ENCODE measurements around the gene MTFR2.
A peak's percentile ranks its signal among the peaks of the same experiment; 100 is the strongest.

MTFR2 gene

DNA sequence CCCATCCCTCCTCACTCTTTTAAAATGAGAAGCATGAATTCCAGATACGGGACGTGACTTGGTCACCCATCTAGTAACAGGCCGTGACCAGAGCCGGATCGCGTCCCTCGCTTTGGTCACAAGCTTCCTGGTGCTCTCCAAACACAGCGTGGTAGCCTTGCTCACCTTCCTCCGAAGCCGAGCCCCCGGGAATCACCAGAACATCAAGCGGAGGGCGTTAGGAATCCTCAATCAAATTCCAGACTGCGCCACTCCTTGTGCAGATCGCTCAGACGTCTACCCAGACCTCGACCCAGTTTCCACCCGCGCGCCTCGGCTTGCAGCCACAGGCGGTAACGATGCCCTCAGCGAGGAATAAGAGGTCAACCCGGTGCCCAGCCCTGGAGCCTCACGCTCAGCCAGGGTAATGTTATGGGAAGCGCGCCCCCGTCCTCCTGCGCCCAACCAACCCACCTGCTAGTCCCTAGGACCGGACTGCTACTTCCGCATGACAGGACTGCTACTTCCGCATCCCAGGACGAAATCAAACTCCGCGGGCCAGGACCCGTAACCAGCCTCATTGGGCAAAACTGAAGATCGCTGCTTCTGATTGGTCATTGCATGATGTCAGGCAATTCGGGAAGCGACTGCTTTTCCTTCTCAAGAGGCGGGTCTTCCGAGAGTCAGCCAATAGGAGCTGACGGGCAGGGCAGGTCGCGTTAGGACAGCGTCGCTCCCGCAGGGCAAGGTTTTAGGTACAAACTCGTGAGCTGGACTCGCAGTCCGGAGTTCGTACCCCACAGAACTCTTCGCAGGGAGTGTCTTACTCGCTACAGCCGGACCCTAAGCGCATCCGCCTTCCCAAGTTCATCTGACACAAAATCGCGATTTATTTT lies at the start of gene MTFR2:
Gene MTFR2, minus strand, starts transcription at position 501 of the 875 bp plus-strand sequence. CDS start 1,212 bp downstream, outside the sequence.
- in situ Hi-C loops (cut with HindIII; ENCODE audit: low pct_ligation_motif_present, low pct_unique_long_range_greater_than_20kb, low sequenced_read_pairs): no loop called here
- peak; percentile 99 for DNase-seq

DNA sequence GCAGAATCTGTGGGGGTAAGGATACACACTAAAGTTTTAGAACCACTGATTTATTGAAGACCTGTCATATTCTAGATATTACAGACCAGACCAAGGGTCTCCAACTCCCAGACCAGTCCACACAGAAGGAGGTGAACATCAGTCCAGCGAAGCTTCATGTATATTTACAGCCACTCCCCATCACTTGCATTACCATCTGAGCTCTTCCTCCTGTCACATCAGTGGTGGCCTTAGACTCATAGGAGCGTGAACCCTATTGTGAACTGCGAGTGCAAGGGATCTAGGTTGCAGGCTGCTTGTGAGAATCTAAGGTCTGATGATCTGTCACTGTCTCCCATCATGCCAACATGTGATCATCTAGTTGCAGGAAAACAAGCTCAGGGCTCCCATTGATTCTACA lies 44.5 kb upstream of the MTFR2 start:
- in situ Hi-C loops (cut with HindIII; ENCODE audit: low pct_ligation_motif_present, low pct_unique_long_range_greater_than_20kb, low sequenced_read_pairs): no loop called here
- no peak for DNase-seq

DNA sequence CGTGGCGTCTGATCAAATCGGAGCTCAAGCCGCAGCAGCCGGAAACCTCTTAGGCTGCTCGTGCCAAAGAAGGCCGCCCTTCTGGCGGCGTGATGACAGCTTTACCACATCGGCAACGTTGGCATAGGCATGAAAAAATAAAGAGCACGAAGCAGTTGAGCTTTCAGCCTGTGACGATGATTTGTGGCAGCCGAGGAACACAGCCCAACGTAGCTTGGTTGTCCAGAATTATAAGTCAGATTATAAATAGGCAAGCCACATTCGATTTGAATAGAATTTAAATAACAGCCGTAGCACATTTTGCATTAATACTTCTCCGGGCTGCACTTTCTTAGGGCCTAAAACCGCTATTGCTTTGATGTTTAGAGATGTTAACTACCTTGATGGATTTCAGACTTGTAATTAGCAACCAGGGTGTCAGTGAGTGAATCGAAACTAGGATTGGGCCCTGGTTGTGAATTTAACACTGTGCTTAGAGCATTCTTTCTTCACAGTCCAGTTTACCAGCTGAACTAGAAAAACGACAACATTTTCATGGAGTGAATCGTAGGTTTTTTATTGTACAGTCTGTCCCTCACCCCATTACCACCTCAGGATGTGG lies 40.4 kb upstream of the MTFR2 start:
- in situ Hi-C loops (cut with HindIII; ENCODE audit: low pct_ligation_motif_present, low pct_unique_long_range_greater_than_20kb, low sequenced_read_pairs): no loop called here
- peak; percentile 86 for DNase-seq

DNA sequence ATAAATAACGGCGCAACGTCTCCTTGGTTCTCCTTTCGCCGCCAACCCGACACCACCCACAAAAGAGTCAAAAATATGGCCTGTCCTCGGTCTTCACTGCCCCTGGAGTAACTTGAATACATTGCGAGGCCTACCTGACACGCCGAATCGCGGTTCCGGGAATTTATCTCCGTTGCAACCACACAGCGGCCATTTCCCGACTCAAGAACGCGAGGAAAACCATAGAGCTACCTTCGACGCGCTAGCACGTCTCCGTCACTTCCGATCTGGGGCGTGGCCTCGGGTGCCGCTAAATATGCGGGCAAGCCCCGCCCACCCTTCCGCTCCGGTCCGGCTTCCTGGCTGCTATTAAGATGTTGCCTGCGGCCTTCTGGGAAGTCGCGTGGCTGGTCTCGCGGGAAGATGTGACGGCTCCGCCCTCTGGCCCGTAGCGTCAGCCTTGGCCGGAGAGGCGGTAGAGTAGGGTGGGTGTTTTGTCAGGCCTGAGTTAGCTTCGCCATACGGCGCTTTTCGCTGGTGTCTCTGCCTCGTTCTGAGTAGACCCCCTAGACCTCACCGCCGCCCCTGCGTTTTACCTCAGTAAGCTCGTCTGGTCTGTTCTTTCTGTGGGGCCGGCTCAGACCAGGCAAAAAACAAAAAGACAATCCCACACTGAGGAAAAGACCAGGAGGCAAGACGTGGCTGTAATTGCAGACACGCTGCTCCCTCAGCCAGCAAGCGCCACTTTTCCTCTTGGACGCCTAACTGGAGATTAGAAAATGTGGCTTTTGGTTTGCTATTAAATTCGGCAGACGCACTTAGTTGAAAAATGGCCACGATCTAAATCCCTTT lies 39.7 kb upstream of the MTFR2 start, which contains the start of gene BCLAF1:
Gene BCLAF1, minus strand, starts transcription at position 268 of the 831 bp plus-strand sequence. CDS start 9,980 bp downstream, outside the sequence.
- in situ Hi-C loops (cut with HindIII; ENCODE audit: low pct_ligation_motif_present, low pct_unique_long_range_greater_than_20kb, low sequenced_read_pairs): no loop called here

DNA sequence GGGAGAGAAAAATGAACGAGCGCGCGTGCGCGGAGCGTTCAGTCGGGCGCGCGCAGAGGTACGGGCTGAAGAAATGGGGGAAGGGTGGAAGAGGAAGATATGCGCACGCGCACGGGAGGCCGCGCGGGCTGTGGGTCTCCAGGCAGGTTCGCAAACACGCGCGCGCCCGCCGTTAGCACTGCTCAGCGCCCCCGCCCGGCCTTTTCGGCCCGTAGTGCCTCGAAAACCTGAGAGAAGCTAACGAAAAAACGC lies 39.1 kb upstream of the MTFR2 start:
- peak; percentile 86 for DNase-seq
- in situ Hi-C loops (cut with HindIII; ENCODE audit: low pct_ligation_motif_present, low pct_unique_long_range_greater_than_20kb, low sequenced_read_pairs): no loop called here

More for the DNA sequence above, 39.7 kb upstream of the MTFR2 start, which contains the start of gene BCLAF1:
- peak; percentile 97 for DNase-seq

DNA sequence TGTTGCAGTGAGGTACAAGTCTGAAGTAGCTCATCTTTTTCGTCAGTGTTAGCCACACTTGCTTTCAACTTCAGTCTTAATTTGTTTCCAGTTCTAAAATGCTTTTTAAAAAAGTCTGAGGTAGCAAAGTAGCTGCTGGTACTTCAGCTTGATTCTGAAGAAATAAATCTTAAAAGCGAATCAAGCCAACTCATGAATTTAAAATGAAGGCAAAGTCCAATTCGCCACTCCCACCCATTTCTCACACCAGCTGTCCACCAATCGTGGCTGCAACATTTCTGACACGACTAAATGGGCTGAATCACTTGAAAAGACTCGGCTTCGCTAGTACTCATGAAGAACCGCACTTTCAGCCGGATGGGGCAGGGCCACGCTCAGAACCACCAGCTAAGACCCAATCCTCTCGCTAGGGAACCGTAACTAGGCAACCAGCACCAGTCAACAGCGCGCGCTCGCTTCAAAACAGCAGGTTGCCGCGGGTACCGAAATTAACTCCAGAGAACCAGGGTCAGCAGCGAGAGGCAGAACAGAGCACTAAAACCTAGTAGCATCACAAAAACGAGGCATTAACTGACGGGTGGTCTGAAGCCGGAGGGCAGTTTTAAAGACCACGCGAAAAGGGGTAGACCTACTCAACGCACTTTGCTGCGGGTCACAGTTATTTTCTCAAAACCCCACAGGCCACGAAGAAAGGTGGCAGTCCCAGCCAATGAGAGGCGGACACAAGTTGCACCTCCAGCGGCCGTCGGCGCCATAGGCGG lies 38.6 kb upstream of the MTFR2 start:
- in situ Hi-C loops (cut with HindIII; ENCODE audit: low pct_ligation_motif_present, low pct_unique_long_range_greater_than_20kb, low sequenced_read_pairs): no loop called here
- DNase-seq: peak; percentile 92

DNA sequence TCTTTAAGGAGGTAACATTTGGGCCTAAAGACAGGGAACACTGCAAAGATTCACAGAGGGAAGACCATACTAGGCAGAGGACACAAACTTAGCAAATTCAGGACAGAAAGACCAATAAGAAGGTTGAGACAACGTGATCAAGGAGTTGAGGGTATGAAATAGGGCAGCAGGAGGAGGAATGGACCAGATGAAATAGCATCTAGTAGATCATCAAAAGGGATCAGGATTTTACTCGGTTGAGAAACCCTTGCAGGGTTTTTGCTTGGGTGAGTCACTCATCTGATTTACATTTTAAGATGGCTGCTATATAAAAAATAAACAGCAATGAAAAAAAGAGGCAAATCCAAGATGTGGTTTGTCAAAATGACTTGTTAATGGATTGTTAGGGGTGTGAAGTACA lies 34.8 kb upstream of the MTFR2 start:
- in situ Hi-C loops (cut with HindIII; ENCODE audit: low pct_ligation_motif_present, low pct_unique_long_range_greater_than_20kb, low sequenced_read_pairs): no loop called here
- peak; percentile 42 for DNase-seq

DNA sequence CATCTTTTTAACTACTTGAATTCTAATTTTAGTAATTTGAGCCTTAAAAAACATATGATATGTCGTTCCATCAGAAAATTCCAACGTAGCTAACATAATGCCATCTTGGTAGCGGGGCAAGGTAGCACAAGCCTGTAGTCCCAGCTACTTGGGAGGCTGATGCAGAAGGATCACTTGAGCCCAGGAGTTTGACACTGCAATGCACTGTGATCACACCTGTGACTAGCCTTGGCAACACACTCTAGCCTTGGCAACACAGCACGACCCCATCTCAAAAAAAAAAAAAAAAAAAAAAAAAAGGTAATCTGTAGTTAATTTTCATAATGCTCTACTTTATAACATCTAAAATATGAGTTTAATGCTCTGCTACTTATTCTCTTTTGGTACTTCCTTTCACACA lies 32.8 kb upstream of the MTFR2 start:
- DNase-seq: no peak

DNA sequence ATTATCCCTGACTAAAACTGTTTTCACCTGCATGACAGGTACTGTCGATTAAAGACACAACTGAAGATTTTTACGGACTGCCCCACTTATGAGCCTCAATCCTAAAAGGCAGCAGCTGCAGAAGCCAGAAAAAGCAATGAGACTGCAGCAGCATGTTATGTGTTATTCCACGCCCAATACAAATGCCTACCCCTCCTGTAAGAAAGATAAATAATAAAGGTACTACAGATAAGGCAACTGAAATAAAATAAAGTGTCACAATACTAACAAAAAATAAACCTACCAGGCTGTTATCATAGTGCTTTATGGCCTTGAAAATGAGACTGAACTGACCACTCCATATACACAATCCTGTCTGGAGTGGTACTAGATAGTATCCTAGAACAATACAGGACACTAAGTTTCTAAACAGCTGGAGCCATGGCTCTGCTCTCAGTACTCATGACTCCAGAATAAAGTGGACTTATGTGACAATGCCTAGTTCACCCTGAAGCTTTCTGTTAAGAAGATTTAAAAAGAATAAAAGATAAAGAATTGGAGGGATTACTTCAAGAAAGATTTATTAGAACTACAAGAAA lies 30.0 kb upstream of the MTFR2 start:
- in situ Hi-C loops (cut with HindIII; ENCODE audit: low pct_ligation_motif_present, low pct_unique_long_range_greater_than_20kb, low sequenced_read_pairs): no loop called here
- DNase-seq: no peak

More for the DNA sequence above, 32.8 kb upstream of the MTFR2 start:
- in situ Hi-C loops (cut with HindIII; ENCODE audit: low pct_ligation_motif_present, low pct_unique_long_range_greater_than_20kb, low sequenced_read_pairs): no loop called here

DNA sequence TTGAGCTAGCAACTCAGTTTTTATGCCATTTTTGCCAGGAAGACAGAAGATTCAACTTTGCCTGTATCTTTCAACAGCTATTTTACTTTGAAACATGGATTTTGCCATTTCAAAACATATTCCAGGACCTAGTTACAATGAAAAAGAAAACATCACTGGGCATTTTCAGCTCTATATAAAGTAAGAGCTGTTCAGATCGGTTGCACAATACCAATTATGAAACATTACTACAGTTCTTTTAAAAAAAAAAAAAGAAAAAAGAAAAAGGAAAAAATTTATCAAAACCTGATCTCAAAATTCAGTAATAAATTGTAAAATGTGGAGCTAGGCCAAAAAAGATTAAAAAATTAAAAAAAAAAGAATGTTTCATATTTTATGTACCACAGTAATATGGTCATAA lies 24.0 kb upstream of the MTFR2 start:
- in situ Hi-C loops (cut with HindIII; ENCODE audit: low pct_ligation_motif_present, low pct_unique_long_range_greater_than_20kb, low sequenced_read_pairs): no loop called here
- no peak for DNase-seq

DNA sequence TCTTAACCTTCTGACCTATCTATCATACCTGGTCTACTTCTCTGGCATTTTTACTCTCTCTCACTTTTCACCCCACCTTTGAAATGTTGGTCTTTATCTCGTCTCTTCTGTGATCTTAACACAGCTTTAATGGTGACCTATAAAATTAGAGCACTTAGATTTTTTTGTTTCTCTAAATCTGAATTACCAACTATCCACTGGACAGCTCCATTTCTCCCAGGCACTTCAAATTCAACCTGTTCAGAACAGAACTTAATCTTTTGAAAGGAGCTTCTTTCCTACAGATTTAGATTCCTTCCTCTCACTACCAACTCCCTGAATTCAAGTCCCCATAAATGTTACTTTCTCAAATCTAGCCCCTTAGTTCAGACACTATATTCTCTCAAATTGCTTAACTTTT lies 15.0 kb upstream of the MTFR2 start:
- in situ Hi-C loops (cut with HindIII; ENCODE audit: low pct_ligation_motif_present, low pct_unique_long_range_greater_than_20kb, low sequenced_read_pairs): no loop called here
- no peak for DNase-seq

DNA sequence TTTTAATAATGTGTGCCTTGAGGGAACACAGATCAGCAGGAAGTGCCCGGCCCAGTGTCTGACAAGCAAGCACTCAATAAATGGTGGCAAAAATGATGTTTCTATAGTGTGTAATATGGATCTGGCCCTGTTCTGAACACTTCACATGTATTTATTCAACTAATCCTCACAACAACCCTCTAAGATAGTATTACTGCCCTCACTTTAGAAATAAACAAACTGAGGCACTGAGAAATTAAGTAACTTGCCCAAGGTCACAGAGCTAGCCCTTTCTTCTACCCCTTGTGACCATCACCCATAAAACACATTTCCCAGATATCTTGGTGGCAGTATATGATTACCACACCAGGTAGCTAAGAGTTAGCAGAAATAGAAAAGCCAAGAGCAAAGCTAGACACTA lies 12.8 kb upstream of the MTFR2 start:
- no peak for DNase-seq
- in situ Hi-C loops (cut with HindIII; ENCODE audit: low pct_ligation_motif_present, low pct_unique_long_range_greater_than_20kb, low sequenced_read_pairs): no loop called here

DNA sequence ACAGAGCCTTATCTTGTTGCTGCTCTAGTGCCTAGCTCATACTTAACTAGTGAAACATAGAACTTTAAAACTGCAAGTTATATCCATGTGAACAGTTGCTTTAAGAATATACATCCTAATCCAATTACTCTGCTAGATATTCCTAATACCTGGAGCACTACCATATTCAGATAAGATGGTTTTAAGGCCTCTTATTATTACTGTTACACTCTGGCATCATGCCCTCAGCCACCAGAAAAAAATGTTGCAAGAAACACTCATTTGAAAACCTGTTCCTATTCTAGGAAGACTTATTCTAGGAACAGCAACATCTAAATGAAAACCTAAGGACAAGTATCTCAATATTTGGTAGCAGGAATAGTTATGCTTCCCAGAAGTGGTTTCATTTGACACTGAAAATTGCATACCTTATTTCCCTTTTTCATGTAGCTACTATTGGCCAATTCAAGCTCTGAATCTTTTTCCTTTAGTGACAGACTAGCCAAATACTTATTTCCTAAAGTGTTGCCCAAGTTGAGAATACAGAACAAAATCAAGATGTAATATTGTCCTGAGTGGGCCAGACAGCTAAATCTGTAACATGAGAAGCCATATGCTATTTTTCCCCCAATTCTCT lies 4.8 kb upstream of the MTFR2 start:
- in situ Hi-C loops (cut with HindIII; ENCODE audit: low pct_ligation_motif_present, low pct_unique_long_range_greater_than_20kb, low sequenced_read_pairs): no loop called here
- no peak for DNase-seq

DNA sequence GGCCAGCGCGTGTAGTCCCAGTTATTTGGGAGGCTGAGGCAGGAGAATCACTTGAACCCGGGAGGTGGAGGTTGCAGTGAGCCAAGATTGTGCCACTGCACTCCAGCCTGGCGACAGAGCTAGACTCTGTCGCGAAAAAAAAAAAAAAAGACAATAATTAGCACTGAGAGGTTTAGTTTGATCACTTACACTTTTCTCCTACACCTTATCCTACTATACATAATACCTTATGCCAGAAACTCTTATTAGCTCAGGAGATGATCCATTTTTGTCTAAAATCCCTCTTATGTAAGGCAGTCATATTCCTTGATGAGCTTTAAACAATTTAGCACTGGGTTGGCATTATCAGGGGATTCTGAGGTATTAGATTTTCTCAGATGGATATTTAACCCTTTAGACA lies 3.6 kb upstream of the MTFR2 start:
- DNase-seq: no peak
- in situ Hi-C loops (cut with HindIII; ENCODE audit: low pct_ligation_motif_present, low pct_unique_long_range_greater_than_20kb, low sequenced_read_pairs): no loop called here

DNA sequence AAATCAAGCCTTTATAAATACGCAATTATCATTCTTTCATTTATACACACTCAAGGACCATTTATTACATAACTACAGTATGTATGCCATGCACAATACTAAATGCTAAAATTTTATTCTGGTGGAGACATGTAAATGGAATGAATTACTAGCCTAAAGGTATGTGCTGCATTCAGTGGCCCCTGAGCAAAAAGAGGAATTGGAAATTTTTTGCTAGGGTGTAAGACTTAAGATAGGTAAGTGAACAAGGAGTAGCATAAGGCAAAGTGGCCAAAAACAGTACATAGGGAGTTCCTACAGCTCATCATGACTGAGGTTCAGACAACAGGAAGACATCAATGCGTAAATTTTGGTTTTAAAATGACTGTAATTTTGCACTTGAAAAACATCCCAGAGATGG lies 2.3 kb upstream of the MTFR2 start:
- in situ Hi-C loops (cut with HindIII; ENCODE audit: low pct_ligation_motif_present, low pct_unique_long_range_greater_than_20kb, low sequenced_read_pairs): no loop called here
- DNase-seq: no peak

DNA sequence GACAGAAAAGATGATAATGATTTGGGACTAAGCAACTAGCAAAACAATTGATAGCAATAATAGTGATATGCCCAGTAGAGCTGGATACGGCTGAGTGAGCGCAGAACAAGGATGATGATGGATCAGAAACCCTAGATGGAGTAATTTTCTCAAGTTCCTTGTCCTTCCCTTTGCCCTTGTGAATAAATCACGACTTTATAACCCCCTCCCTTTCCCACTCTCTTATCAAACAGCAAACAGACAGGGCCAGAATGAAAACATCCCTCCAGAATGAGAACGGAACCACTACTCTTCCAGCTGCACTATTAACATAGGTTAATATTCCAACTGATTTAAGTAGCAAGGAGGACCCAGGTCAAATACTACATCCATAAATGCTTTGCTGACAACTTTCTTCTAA lies 1.3 kb upstream of the MTFR2 start:
- in situ Hi-C loops (cut with HindIII; ENCODE audit: low pct_ligation_motif_present, low pct_unique_long_range_greater_than_20kb, low sequenced_read_pairs): no loop called here
- DNase-seq: no peak

DNA sequence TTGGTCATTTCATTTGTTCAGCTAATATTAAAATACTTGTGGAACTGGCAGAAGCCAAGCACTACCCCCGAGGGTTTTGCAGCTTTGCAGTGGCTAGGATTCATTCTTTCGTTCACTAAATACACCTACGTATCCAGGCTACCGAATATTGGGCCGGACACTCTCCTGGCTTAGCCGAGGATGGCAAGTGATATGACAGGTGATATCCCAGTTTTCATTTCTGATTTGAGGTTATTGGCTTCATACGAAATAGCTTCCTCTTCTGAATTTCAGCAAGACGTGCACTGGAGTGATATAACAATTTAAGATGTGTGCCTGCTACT lies 536 bp upstream of the MTFR2 start:
- DNase-seq: no peak

DNA sequence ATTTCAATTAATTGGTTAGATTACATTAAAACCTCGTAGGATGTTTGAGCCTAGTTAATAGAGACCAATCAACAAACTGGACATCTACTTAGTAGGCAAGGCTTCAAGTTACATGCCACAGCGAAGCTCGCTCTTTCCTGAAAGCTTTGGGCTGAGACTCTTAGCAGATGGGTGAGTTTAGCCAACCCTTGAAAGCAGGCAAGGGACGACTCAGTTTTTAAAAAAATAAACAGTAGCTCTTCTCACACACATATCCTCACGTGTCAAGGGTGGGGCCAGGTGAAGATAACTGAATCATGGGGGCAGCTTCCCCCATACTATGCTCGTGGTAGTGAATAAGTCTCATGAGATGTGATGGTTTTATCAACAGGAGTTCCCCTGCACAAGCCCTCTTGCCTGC lies 775 bp downstream of the MTFR2 start:
- in situ Hi-C loops (cut with HindIII; ENCODE audit: low pct_ligation_motif_present, low pct_unique_long_range_greater_than_20kb, low sequenced_read_pairs): no loop called here
- DNase-seq: peak; percentile 24

More for the DNA sequence above, 536 bp upstream of the MTFR2 start:
- in situ Hi-C loops (cut with HindIII; ENCODE audit: low pct_ligation_motif_present, low pct_unique_long_range_greater_than_20kb, low sequenced_read_pairs): no loop called here
